HG03460 (cell line): ENCODE measurements around the gene NSDHL.

Experiments
- ATAC-seq: cut with Tn5 transposase; IDR thresholded peaks from one replicate; pipeline ENCODE4 v1.9.1; 2021; ENCODE audit not compliant: unreplicated experiment

NSDHL gene

GRCh38 chrX:152892999-152893891, 62.4 kb downstream of the NSDHL start:
- ATAC-seq: no peak

- ATAC-seq: no peak
Observed at GRCh38 chrX:152893980-152894610, 63.2 kb downstream of the NSDHL start.

- ATAC-seq: no peak
Observed at GRCh38 chrX:152895121-152895520, 64.3 kb downstream of the NSDHL start.

- ATAC-seq: no peak
Observed at GRCh38 chrX:152895724-152896420, 65.0 kb downstream of the NSDHL start.

- ATAC-seq: no peak
Observed at GRCh38 chrX:152896450-152896849, 65.6 kb downstream of the NSDHL start.

- no peak for ATAC-seq
Observed at GRCh38 chrX:152897222-152898131, 66.6 kb downstream of the NSDHL start, which contains the start of gene ZNF185. TSS of gene ZNF185 (plus strand) at chrX:152898067. CDS start at chrX:152914490, 16,423 bp downstream.

GRCh38 chrX:152898442-152898841, 67.6 kb downstream of the NSDHL start:
- ATAC-seq: no peak

GRCh38 chrX:152899111-152899873, 68.4 kb downstream of the NSDHL start:
- ATAC-seq: no peak

- ATAC-seq: no peak
Observed at GRCh38 chrX:152899874-152900719, 69.2 kb downstream of the NSDHL start.

- no peak for ATAC-seq
Observed at GRCh38 chrX:152900937-152901445, 70.1 kb downstream of the NSDHL start.

GRCh38 chrX:152901816-152902501, 71.1 kb downstream of the NSDHL start:
- no peak for ATAC-seq

- no peak for ATAC-seq
Observed at GRCh38 chrX:152902502-152902820, 71.6 kb downstream of the NSDHL start.

GRCh38 chrX:152903589-152903988, 72.7 kb downstream of the NSDHL start:
- ATAC-seq: no peak

- no peak for ATAC-seq
Observed at GRCh38 chrX:152904151-152905080, 73.6 kb downstream of the NSDHL start.

GRCh38 chrX:152905081-152905420, 74.2 kb downstream of the NSDHL start:
- no peak for ATAC-seq

GRCh38 chrX:152907084-152907651, 76.3 kb downstream of the NSDHL start:
- no peak for ATAC-seq

- ATAC-seq: no peak
Observed at GRCh38 chrX:152908486-152908885, 77.6 kb downstream of the NSDHL start.
